ENCODE results near the gene TP53I13.

The TP53I13 gene, protein sequence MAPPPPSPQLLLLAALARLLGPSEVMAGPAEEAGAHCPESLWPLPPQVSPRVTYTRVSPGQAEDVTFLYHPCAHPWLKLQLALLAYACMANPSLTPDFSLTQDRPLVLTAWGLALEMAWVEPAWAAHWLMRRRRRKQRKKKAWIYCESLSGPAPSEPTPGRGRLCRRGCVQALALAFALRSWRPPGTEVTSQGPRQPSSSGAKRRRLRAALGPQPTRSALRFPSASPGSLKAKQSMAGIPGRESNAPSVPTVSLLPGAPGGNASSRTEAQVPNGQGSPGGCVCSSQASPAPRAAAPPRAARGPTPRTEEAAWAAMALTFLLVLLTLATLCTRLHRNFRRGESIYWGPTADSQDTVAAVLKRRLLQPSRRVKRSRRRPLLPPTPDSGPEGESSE

DNA sequence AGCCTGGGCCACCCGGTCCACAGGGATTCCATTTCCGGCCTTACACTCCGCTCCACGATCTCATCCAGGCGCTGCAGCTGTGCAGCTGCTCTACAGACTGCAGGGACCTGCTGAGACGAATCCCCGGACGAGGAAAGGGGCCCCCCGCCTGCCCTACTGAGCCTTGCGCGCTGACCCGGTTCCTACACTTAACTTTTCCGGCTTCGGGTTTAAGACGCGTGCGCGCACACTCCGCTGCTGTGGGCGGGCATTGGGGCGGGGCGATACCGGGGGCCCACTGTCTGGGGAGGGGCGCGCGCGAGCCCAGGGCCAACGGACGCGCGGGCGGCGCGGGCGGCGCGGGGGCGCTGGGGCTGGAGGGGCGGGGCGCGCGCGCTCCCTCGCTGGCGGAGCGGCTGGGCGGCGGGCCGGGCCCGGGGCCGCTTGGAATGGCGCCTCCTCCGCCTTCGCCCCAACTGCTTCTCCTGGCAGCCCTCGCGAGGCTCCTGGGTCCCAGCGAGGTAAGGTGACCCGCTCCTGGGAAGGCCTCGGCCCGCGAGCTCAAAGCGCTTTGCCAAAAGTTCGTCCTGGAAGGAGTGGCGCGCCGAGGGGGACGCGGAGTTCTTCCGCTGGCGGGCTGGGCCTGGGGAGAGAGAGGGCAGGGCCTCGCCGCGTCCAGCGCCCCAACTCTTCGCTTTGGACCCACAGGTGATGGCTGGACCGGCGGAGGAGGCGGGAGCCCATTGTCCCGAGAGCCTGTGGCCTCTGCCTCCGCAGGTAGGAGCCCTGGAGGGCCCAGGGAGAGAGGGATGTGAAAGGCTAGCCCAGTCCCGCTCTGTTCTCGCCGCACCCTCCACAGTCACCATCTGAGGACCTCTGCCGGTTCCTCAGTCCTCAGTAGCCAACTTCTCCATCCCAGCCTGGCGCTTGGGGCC lies at the start of gene TP53I13:
Gene TP53I13, plus strand, starts transcription at position 371 of the 914 bp plus-strand sequence. Its CDS starts 58 bp downstream, at position 429.
- TF ChIP-seq, protein P1, sequence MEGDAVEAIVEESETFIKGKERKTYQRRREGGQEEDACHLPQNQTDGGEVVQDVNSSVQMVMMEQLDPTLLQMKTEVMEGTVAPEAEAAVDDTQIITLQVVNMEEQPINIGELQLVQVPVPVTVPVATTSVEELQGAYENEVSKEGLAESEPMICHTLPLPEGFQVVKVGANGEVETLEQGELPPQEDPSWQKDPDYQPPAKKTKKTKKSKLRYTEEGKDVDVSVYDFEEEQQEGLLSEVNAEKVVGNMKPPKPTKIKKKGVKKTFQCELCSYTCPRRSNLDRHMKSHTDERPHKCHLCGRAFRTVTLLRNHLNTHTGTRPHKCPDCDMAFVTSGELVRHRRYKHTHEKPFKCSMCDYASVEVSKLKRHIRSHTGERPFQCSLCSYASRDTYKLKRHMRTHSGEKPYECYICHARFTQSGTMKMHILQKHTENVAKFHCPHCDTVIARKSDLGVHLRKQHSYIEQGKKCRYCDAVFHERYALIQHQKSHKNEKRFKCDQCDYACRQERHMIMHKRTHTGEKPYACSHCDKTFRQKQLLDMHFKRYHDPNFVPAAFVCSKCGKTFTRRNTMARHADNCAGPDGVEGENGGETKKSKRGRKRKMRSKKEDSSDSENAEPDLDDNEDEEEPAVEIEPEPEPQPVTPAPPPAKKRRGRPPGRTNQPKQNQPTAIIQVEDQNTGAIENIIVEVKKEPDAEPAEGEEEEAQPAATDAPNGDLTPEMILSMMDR (conservative IDR thresholded peaks at IDR 0.05; ENCODE audit: low read depth, low read length): no peak
- DNase-seq (ENCODE audit: low read depth): no peak
- peak within 1 kb of the TSS; percentile 65 for H3K4me3 ChIP-seq (ENCODE audit: low read length)

DNA sequence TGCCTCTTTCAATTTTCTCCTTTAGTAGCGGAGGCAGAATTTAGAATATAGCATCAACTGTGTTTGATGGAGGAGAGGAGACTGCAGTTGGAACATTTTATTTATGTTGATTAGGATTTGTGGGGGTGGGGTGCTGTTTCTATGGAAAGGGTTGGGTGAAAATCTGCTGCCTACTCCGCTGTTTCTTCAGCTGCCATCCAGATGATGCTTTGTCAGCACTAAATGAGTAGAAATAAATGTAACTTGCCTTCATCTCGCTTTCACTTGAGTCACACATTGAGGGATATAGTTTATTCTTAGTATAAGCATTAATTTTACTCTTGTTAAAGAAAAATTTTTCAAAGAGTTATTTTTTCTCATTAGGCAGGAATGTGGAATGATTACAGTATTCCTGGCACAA lies 43.8 kb upstream of the TP53I13 start:
- TF ChIP-seq, protein P1 (conservative IDR thresholded peaks at IDR 0.05; ENCODE audit: low read depth, low read length): no peak
- DNase-seq (ENCODE audit: low read depth): no peak
- no peak overlapping the region for H3K4me3 ChIP-seq (ENCODE audit: low read length)

DNA sequence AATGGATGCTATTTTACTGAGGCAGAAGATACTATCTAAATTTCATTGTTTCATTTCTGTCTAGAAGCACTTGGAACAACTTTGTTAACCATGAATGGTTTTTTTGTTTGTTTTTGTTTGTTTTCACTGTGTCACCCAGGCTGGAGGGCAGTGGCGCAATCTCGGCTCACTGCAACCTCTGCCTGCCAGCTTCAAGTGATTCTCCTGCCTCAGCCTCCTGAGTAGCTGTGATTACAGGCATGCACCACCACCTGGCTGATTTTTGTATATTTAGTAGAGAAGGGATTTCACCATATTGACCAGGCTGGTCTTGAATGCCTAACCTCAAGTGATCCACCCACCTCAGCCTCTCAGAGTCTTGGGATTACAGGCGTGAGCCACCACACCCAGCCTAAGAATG lies 42.2 kb upstream of the TP53I13 start:
- H3K4me3 ChIP-seq (ENCODE audit: low read length): no peak overlapping the region
- no peak for DNase-seq (ENCODE audit: low read depth)
- TF ChIP-seq, protein P1 (conservative IDR thresholded peaks at IDR 0.05; ENCODE audit: low read depth, low read length): no peak

DNA sequence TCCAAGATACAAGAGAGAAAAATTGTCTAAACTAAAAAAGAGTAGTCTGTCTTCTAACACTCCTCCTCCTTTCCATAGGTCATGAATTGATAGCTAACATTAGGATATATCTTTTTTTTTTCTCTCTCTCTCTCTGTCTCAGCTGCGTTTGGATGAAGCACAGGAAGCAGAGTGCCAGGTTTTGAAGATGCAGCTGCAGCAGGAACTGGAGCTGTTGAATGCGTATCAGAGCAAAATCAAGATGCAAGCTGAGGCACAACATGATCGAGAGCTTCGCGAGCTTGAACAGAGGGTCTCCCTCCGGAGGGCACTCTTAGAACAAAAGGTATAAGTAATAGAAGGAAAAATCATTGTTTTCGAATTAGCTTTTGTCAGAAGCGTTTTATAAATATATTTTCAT lies 34.5 kb upstream of the TP53I13 start:
- TF ChIP-seq, protein P1 (conservative IDR thresholded peaks at IDR 0.05; ENCODE audit: low read depth, low read length): no peak
- DNase-seq (ENCODE audit: low read depth): no peak
- H3K4me3 ChIP-seq (ENCODE audit: low read length): no peak overlapping the region

DNA sequence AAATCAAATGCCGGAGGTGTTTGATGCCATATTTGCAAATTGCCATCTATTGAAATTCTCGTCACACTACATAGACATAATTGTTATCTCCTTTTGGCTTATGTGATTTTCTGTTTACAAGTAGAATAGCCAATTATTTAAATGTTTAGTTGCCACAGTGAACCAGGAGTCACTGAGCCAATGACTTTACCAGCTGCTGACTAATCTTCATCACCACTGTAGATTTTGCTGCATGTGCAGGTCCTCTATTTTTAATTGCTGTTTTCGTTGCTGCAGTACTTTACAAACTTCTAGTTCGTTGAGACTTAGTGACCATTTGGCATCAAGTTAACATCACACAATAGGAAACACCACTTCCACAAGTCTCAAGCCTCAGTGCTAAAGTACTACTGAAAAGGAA lies 24.4 kb upstream of the TP53I13 start:
- H3K4me3 ChIP-seq (ENCODE audit: low read length): no peak overlapping the region
- DNase-seq (ENCODE audit: low read depth): no peak
- TF ChIP-seq, protein P1 (conservative IDR thresholded peaks at IDR 0.05; ENCODE audit: low read depth, low read length): no peak

DNA sequence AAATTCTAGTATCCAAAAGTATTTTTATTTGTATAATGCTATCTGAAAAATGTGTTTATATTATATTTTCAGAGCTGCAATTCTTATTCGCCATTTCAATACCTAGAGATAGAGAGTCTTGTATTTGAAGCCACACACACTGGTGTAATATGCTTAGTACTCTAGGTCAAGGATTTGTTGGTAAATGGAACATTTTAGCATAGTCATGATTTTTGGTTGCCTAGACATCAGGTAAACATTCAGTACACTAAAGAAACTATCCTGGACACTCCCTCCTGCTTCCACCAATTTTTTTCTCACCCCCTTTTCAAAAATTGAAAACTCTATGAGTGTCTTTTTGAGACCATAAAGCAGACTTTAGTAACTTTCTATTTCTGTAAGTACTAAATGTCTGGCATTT lies 22.4 kb upstream of the TP53I13 start:
- DNase-seq (ENCODE audit: low read depth): no peak
- TF ChIP-seq, protein P1 (conservative IDR thresholded peaks at IDR 0.05; ENCODE audit: low read depth, low read length): no peak
- no peak overlapping the region for H3K4me3 ChIP-seq (ENCODE audit: low read length)

Data from retinal pigment epithelial cell (primary cell).